SK-N-SH treated with all-trans-retinoic acid at 6 μM for 48 hours (cell line): Measurements from ENCODE around the gene NGFR.

Source experiments
- ATAC-seq: fragments of 200-7000 bp; cut with Tn5 transposase; 3 replicates; pipeline ENCODE4 v1.9.1; 2020; ENCODE audit warnings: mild to moderate bottlenecking, moderate library complexity
- ARNTL ChIP-seq: fragments of 450-650 bp; formaldehyde crosslinking; IDR thresholded peaks from 2 replicates; pipeline ENCODE4 v1.5.0; 2020; ENCODE audit warnings: low read depth, mild to moderate bottlenecking, moderate library complexity, borderline replicate concordance
- BACH2 ChIP-seq: fragments of 250-450 bp; sonication (Bioruptor Pico); IDR thresholded peaks from 2 replicates; pipeline ENCODE4 v1.9.0; 2021; ENCODE audit warnings: mild to moderate bottlenecking, borderline replicate concordance
- CSDC2 ChIP-seq: fragments of 250-450 bp; sonication (Bioruptor Pico); IDR thresholded peaks from 2 replicates; pipeline ENCODE4 v1.5.0; 2020; ENCODE audit warnings: mild to moderate bottlenecking, moderate library complexity
- GLIS3 ChIP-seq: fragments of 250-450 bp; sonication (Bioruptor Pico); IDR thresholded peaks from 2 replicates; pipeline ENCODE4 v1.5.0; 2020; ENCODE audit warnings: mild to moderate bottlenecking, moderate library complexity
- ISL1 ChIP-seq: fragments of 250-450 bp; sonication (Bioruptor Pico); IDR thresholded peaks from 2 replicates; pipeline ENCODE4 v2.1.2; 2022; ENCODE audit warnings: mild to moderate bottlenecking, moderate library complexity
- OSR1 ChIP-seq: fragments of 250-450 bp; sonication (Bioruptor Pico); IDR thresholded peaks from 2 replicates; pipeline ENCODE4 v1.8.0; 2022; ENCODE audit warnings: moderate library complexity, mild to moderate bottlenecking, inconsistent platforms
- POU6F1 ChIP-seq: fragments of 250-450 bp; sonication (Bioruptor Pico); IDR thresholded peaks from 2 replicates; pipeline ENCODE4 v1.8.0; 2021; ENCODE audit warnings: low read depth, mild to moderate bottlenecking, moderate library complexity, borderline replicate concordance
- PPARA ChIP-seq: fragments of 250-450 bp; sonication (Bioruptor Pico); IDR thresholded peaks from 2 replicates; pipeline ENCODE4 v1.5.0; 2020; ENCODE audit warnings: mild to moderate bottlenecking, borderline replicate concordance
- RARB ChIP-seq: fragments of 250-450 bp; sonication (Bioruptor Pico); IDR thresholded peaks from 2 replicates; pipeline ENCODE4 v1.8.0; 2021; ENCODE audit warnings: mild to moderate bottlenecking, moderate library complexity
- TCF4 ChIP-seq: fragments of 250-450 bp; sonication (Bioruptor Pico); IDR thresholded peaks from 2 replicates; pipeline ENCODE4 v1.8.0; 2021; ENCODE audit warnings: mild to moderate bottlenecking, moderate library complexity, borderline replicate concordance
- TOX ChIP-seq: fragments of 250-450 bp; sonication (Bioruptor Pico); IDR thresholded peaks from 2 replicates; pipeline ENCODE4 v1.8.0; 2021; ENCODE audit warnings: mild to moderate bottlenecking, moderate library complexity, borderline replicate concordance
- TSHZ2 ChIP-seq: fragments of 250-450 bp; sonication (Bioruptor Pico); IDR thresholded peaks from 2 replicates; pipeline ENCODE4 v1.5.0; 2020; ENCODE audit warnings: mild to moderate bottlenecking, moderate library complexity
- ZC3H10 ChIP-seq: fragments of 250-450 bp; sonication (Bioruptor Pico); IDR thresholded peaks from 2 replicates; pipeline ENCODE4 v1.5.1; 2021; ENCODE audit warnings: mild to moderate bottlenecking, moderate library complexity
- ZFP30 ChIP-seq: fragments of 450-650 bp; formaldehyde crosslinking; IDR thresholded peaks from 2 replicates; pipeline ENCODE4 v1.5.0; 2022; ENCODE audit warnings: mild to moderate bottlenecking, moderate library complexity
- ZNF565 ChIP-seq: fragments of 450-650 bp; formaldehyde crosslinking; conservative IDR thresholded peaks from 2 replicates; pipeline ENCODE4 v1.5.0; 2020; ENCODE audit warnings: low read depth, mild to moderate bottlenecking, moderate library complexity
- ZNF70 ChIP-seq: fragments of 450-650 bp; formaldehyde crosslinking; IDR thresholded peaks from 2 replicates; pipeline ENCODE4 v1.5.0; 2020; ENCODE audit warnings: mild to moderate bottlenecking, moderate library complexity
- ZNF8 ChIP-seq: fragments of 450-650 bp; formaldehyde crosslinking; IDR thresholded peaks from 2 replicates; pipeline ENCODE4 v1.5.0; 2020; ENCODE audit warnings: mild to moderate bottlenecking, moderate library complexity
- TF ChIP-seq, protein P1 (sequence below): fragments of 250-450 bp; sonication (Bioruptor Pico); IDR thresholded peaks from 2 replicates; pipeline ENCODE4 v1.8.0; 2020; ENCODE audit warnings: mild to moderate bottlenecking, moderate library complexity, borderline replicate concordance
- TF ChIP-seq, protein P2 (sequence below): fragments of 250-450 bp; sonication (Bioruptor Pico); IDR thresholded peaks from 2 replicates; pipeline ENCODE4 v1.5.1; 2020; ENCODE audit warnings: low read depth, mild to moderate bottlenecking, moderate library complexity

NGFR gene

GRCh38 chr17:49490276-49490675, 4.8 kb upstream of the NGFR start:
- ATAC-seq = no peak
- TF ChIP-seq PPARA (CRISPR knock-in tag) (no peak), ZFP30 (CRISPR knock-in tag) (no peak), CSDC2 (CRISPR knock-in tag) (no peak), ZNF565 (CRISPR knock-in tag) (no peak), RARB (CRISPR knock-in tag) (no peak), ISL1 (CRISPR knock-in tag) (no peak)
- TF ChIP-seq, protein P1, sequence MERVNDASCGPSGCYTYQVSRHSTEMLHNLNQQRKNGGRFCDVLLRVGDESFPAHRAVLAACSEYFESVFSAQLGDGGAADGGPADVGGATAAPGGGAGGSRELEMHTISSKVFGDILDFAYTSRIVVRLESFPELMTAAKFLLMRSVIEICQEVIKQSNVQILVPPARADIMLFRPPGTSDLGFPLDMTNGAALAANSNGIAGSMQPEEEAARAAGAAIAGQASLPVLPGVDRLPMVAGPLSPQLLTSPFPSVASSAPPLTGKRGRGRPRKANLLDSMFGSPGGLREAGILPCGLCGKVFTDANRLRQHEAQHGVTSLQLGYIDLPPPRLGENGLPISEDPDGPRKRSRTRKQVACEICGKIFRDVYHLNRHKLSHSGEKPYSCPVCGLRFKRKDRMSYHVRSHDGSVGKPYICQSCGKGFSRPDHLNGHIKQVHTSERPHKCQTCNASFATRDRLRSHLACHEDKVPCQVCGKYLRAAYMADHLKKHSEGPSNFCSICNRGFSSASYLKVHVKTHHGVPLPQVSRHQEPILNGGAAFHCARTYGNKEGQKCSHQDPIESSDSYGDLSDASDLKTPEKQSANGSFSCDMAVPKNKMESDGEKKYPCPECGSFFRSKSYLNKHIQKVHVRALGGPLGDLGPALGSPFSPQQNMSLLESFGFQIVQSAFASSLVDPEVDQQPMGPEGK (CRISPR knock-in tag) = no peak
- TF ChIP-seq, protein P2, sequence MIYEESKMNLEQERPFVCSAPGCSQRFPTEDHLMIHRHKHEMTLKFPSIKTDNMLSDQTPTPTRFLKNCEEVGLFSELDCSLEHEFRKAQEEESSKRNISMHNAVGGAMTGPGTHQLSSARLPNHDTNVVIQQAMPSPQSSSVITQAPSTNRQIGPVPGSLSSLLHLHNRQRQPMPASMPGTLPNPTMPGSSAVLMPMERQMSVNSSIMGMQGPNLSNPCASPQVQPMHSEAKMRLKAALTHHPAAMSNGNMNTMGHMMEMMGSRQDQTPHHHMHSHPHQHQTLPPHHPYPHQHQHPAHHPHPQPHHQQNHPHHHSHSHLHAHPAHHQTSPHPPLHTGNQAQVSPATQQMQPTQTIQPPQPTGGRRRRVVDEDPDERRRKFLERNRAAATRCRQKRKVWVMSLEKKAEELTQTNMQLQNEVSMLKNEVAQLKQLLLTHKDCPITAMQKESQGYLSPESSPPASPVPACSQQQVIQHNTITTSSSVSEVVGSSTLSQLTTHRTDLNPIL (CRISPR knock-in tag) = no peak
- TF ChIP-seq, all 23 proteins: peak for 0

DNA sequence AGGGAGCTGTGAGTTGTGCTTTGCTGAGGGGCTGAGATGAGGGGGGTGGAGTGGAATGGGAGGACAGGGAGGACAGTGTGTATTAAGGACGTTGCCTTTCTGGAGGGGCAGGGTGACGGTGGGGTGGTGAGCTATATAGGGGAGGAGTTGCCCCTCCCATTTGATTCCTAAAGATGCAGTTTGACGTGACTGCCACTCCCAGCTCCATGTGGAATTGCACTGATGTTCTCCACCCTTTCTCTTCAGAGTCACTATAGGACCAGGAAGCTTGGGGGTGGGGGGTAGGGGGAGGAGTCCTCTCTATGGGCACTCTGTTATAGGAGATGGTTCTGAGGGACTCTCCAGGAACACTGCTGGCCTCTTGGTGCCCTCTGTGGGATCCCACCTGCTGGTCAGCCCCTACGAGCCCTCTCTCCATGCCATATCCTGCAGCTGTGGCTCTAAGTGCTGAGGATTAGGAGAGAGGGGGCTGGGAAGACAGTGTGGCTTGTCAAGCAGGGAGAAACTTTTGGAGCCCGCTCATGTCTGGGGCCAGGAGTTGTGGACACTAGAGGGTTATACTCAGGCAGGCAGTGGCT, 3.8 kb upstream of the NGFR start:
- no peak for ATAC-seq
- TF ChIP-seq TSHZ2 (CRISPR knock-in tag) (no peak), OSR1 (CRISPR knock-in tag) (no peak), ZFP30 (CRISPR knock-in tag) (no peak), ZC3H10 (CRISPR knock-in tag) (no peak), PPARA (CRISPR knock-in tag) (no peak), TCF4 (CRISPR knock-in tag) (no peak), TOX (CRISPR knock-in tag) (no peak), ZNF70 (CRISPR knock-in tag) (no peak), BACH2 (CRISPR knock-in tag) (no peak)

GRCh38 chr17:49494399-49494985, 601 bp upstream of the NGFR start:
- ATAC-seq = no peak
- TF ChIP-seq OSR1 (CRISPR knock-in tag) (no peak), GLIS3 (CRISPR knock-in tag) (no peak), ARNTL (no peak), ZC3H10 (CRISPR knock-in tag) (no peak), PPARA (CRISPR knock-in tag) (no peak), ZFP30 (CRISPR knock-in tag) (no peak), ISL1 (CRISPR knock-in tag) (no peak), BACH2 (CRISPR knock-in tag) (no peak), POU6F1 (CRISPR knock-in tag) (no peak), ZNF565 (CRISPR knock-in tag) (no peak), ZNF8 (CRISPR knock-in tag) (no peak)
- TF ChIP-seq, protein P2 (CRISPR knock-in tag) = no peak
- TF ChIP-seq, protein P1 (CRISPR knock-in tag) = no peak
